Activated B cell treated with CpG ODN at 0.5 μM for 24 hours (primary cell): ENCODE results near the gene STK25. TPM values are rescaled to one million over a fixed set of nuclear protein-coding genes. Genes with fewer than 3 reads are reported as not detected.
A peak's percentile ranks its signal among the peaks of the same experiment; 100 is the strongest.

Source experiments
- ATAC-seq: fragments of 200-7000 bp; cut with Tn5 transposase; one replicate; pipeline ENCODE4 v1.10.0; 2021; ENCODE audit warnings: low read depth, mild to moderate bottlenecking, moderate library complexity
- CTCF ChIA-PET: fragments of 350-600 bp; sonication (Branson Sonifier 250); formaldehyde crosslinking; loops from one replicate; lab custom pipeline; 2021; ENCODE audit warnings: antibody characterized with exemption; lab: Charles Lee
- POLR2A ChIA-PET: fragments of 350-600 bp; sonication (Branson Sonifier 250); formaldehyde crosslinking; loops from one replicate; lab custom pipeline; 2021; ENCODE audit warnings: antibody characterized with exemption; lab: Charles Lee
- DNase-seq: peaks from one replicate; pipeline ENCODE4 v3.0.0; 2022
- H3K27ac Mint-ChIP-seq: one replicate; pipeline ENCODE4 v1.8.0; 2020; ENCODE audit warnings: mixed read lengths
- H3K27me3 Mint-ChIP-seq: one replicate; pipeline ENCODE4 v1.8.0; 2021; ENCODE audit warnings: mixed read lengths
- H3K36me3 Mint-ChIP-seq: one replicate; pipeline ENCODE4 v1.8.0; 2021; ENCODE audit warnings: low read depth, mixed read lengths
- H3K4me1 Mint-ChIP-seq: one replicate; pipeline ENCODE4 v1.8.0; 2021; ENCODE audit warnings: mixed read lengths
- H3K4me3 Mint-ChIP-seq: one replicate; pipeline ENCODE4 v1.8.0; 2020; ENCODE audit warnings: mild to moderate bottlenecking, mixed read lengths
- H3K9me3 Mint-ChIP-seq: one replicate; pipeline ENCODE4 v1.8.0; 2020; ENCODE audit warnings: mixed read lengths
- intact Hi-C: fragments of 100-400 bp; cut with micrococcal nuclease; formaldehyde crosslinking; loops from one replicate; pipeline ENCODE4 v1.15.1; 2024
- total RNA-seq: library from RNA; stranded (reverse); gene quantifications from 2 replicates; pipeline ENCODE4 v1.2.3, GENCODE V29; 2022
- TF ChIP-seq, protein P1 (sequence below): fragments of 200-600 bp; IDR thresholded peaks from one replicate; pipeline ENCODE4 v1.8.0; 2022; ENCODE audit warnings: antibody characterized with exemption, mild to moderate bottlenecking

STK25 gene
- 123 and 151 TPM in 2 replicates for total RNA-seq

DNA sequence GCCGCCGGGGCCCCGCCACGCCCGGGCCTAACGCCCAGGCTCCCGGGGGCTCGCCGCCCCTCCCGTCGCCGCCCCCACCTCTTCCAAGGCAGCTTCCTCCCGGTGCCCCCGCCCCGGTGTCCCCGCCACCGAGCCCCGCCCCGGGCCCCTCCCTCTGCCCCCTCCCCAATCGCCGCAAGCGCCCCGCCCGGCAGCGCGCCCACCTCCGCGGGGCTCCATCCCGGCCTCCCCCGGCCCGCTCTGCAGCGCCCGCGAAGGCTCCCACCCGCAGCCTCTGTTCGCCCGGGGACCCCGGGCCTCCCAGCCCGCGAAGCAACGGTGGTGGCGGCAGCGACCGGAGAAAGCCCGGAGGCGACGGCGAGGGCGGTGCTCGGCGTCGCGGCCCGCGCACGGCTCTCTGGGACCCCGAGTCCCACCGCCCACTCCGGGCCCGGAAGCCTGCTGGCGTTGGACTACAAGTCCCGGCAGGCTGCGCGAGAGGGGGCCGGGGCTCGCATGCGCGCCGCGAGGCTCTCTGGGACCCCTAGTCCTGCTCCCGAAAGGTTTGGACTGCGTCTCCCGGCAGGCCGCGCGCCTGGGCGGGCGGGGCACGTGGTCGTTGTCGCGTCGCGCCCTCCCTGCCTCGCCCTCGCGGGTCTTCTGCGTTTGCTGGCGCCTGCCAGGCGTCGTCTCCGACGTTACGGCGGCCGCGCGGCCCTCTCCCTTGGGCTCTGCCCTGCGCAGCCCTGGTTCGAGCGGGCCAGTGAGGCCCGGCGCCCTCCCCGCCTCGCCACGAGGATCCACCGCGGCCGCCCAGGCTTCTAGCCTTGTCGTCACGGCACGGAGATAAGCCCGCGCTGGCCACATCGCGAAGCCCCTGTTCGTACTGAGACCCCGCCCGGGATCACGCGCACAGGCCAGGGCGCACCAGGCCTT, at the start of gene STK25:
TSS of gene STK25 (minus strand) at position 345 of the 915 bp plus-strand sequence. CDS start 549 bp downstream, outside the sequence.
- Mint-ChIP-seq H3K36me3 (no peaks in the 10 kb centered on the region), H3K27ac (peak within 1 kb of the TSS; percentile 68), H3K4me1 (peaks cover 23% of the 10 kb centered on the region), H3K4me3 (peak within 1 kb of the TSS; percentile 84), H3K9me3 (no peaks in the 10 kb centered on the region), H3K27me3 (no peaks in the 10 kb centered on the region)
- ChIA-PET POLR2A (interaction anchor here (0.8 to 1.1 kb wide), 3 partner anchors 192 to 373 kb away, joined by 3 to 5 read pairs (median 3); partner anchors contain the start of gene ING5), CTCF (no interaction called here)
- TF ChIP-seq, protein P1, sequence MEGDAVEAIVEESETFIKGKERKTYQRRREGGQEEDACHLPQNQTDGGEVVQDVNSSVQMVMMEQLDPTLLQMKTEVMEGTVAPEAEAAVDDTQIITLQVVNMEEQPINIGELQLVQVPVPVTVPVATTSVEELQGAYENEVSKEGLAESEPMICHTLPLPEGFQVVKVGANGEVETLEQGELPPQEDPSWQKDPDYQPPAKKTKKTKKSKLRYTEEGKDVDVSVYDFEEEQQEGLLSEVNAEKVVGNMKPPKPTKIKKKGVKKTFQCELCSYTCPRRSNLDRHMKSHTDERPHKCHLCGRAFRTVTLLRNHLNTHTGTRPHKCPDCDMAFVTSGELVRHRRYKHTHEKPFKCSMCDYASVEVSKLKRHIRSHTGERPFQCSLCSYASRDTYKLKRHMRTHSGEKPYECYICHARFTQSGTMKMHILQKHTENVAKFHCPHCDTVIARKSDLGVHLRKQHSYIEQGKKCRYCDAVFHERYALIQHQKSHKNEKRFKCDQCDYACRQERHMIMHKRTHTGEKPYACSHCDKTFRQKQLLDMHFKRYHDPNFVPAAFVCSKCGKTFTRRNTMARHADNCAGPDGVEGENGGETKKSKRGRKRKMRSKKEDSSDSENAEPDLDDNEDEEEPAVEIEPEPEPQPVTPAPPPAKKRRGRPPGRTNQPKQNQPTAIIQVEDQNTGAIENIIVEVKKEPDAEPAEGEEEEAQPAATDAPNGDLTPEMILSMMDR = no peak
- ATAC-seq (peak; percentile 93), DNase-seq (peak; percentile 98)
- intact Hi-C loops = loop anchor here (1.0 to 10.0 kb wide), 14 partner anchors 32 to 1374 kb away; partner anchors contain the start of genes ATG4B, COPS9, DTYMK and HDLBP

DNA sequence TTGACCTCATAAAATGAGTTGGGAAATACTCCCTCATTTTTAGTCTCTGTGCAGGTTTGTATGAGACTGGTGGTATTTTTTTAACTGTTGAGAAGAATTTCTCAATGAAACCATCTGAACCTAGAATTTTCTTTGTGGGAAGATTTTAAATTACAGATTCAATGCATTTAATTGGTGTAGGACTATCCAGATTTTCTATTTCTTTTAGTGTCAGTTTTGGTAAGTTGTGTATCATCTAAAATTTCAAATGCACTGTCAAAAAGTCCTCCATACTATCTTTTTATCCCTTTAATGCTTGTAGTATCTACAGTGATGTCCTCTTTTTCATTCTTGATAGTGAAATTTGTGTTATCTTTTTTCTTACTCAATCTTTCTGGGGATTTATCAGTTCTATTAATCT, 48.4 kb upstream of the STK25 start:
- intact Hi-C loops = no loop called here
- Mint-ChIP-seq H3K4me1 (peaks cover 7% of the 10 kb centered on the region), H3K9me3 (peaks cover 14% of the 10 kb centered on the region), H3K4me3 (no peak overlapping the region), H3K36me3 (peaks cover 4% of the 10 kb centered on the region), H3K27me3 (peaks cover 45% of the 10 kb centered on the region), H3K27ac (no peak overlapping the region)
- ATAC-seq (no peak), DNase-seq (no peak)
- ChIA-PET CTCF (no interaction called here), POLR2A (interaction anchor here (0.6 to 0.7 kb wide), 4 partner anchors 75 to 452 kb away, joined by 3 read pairs; no protein-coding TSS in a partner anchor)
- TF ChIP-seq, protein P1 = no peak

DNA sequence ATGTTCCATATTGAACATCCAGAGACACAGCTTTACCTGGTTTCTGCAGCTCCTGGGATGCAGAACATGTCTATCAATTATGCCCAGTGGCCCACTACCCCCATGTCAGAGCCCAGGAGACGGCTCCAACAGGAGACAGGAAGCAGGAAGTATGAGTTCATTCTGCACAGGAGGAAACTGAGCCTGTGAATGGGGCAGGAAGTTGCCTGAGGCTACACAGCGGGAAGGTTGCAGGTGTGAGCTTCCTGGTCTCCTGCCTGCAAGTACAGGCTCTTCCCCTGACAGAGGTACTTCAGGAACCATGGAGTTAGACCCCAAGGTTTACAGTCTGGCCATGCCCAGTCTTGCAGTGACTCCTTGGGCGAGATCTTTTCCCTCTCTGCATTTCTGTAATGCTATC, 47.3 kb upstream of the STK25 start:
- no peak overlapping the region for H3K4me3 Mint-ChIP-seq
- H3K27ac Mint-ChIP-seq = no peak overlapping the region
- H3K36me3 Mint-ChIP-seq = peaks cover 4% of the 10 kb centered on the region
- intact Hi-C loops = no loop called here
- peaks cover 14% of the 10 kb centered on the region for H3K9me3 Mint-ChIP-seq
- ChIA-PET POLR2A (no interaction called here), CTCF (no interaction called here)
- TF ChIP-seq, protein P1 = no peak
- no peak for DNase-seq
- H3K27me3 Mint-ChIP-seq = peaks cover 50% of the 10 kb centered on the region
- no peak for ATAC-seq
- H3K4me1 Mint-ChIP-seq = peaks cover 7% of the 10 kb centered on the region

DNA sequence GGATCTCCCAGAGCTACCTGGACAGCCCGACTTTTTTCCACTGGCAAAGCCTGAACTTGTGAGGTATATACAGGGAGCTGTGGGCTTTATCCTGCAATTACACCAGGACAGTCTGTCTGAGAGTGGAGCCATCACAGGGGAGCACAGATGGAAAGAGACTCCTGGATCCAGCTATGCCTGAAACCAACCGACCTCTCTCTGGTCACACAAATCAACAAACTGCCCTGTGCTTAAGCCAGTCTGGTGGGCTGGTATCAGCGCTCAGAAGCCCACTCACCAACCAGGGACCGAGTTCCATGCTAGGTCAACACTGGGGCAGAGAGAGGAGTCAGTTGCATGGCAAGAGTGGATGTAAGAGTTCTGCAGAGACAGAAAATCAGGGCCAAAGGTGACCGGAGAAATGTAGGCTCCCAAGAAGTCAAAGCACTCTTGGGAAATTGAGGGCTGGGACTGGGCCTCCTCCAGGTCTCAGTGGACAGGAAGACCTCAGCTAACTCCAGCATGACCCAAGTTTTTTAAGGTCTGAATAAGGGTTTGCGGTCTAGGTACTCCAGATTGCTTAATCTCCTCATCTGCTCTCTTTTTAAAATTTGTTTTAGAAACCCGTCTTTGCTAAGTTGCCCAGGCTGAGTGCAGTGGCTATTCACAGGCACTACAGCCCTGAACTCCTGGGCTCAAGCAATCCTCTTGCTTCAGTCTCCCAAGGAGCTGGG, 46.4 kb upstream of the STK25 start:
- DNase-seq = no peak
- H3K27ac Mint-ChIP-seq = no peak overlapping the region
- H3K36me3 Mint-ChIP-seq = peaks cover 4% of the 10 kb centered on the region
- no peak for ATAC-seq
- intact Hi-C loops = no loop called here
- CTCF ChIA-PET = no interaction called here
- peaks cover 5% of the 10 kb centered on the region for H3K4me1 Mint-ChIP-seq
- POLR2A ChIA-PET = no interaction called here
- H3K4me3 Mint-ChIP-seq = no peak overlapping the region
- TF ChIP-seq, protein P1 = no peak
- peaks cover 41% of the 10 kb centered on the region for H3K27me3 Mint-ChIP-seq
- peaks cover 14% of the 10 kb centered on the region for H3K9me3 Mint-ChIP-seq

DNA sequence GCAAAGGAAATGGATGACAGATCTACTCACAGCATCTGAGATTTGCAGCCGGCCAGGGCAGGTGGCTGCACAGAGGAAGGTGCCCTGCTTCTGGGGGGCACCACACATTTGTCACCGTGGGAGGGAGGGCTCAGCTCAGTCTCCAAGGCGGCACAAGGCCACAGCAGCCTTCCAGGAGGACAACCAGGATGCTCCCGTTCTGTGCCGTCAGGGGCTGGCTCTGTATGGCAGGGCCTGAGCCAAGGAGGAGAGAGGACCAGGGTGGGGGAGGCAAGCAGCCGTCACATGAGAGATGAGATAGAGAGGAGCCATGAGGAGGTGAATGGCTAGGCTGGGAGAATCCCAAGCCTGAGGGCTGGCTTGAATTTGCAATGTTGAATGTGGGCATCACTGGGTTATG, 45.6 kb upstream of the STK25 start:
- H3K4me1 Mint-ChIP-seq = peaks cover 4% of the 10 kb centered on the region

More for the DNA sequence above, 45.6 kb upstream of the STK25 start:
- intact Hi-C loops = no loop called here
- Mint-ChIP-seq H3K4me3 (no peak overlapping the region), H3K27ac (no peak overlapping the region), H3K36me3 (peaks cover 4% of the 10 kb centered on the region), H3K9me3 (peaks cover 14% of the 10 kb centered on the region), H3K27me3 (peaks cover 46% of the 10 kb centered on the region)
- ATAC-seq = no peak
- no peak for DNase-seq
- POLR2A ChIA-PET = no interaction called here
- TF ChIP-seq, protein P1 = no peak
- CTCF ChIA-PET = no interaction called here
